ENCODE results near the gene TSC22D4. TPM values are rescaled to one million over a fixed set of nuclear protein-coding genes. Genes with fewer than 3 reads are reported as not detected.

TSC22D4 gene
- total RNA-seq, 1 experiment from 2014 or later = 71.0 TPM

DNA sequence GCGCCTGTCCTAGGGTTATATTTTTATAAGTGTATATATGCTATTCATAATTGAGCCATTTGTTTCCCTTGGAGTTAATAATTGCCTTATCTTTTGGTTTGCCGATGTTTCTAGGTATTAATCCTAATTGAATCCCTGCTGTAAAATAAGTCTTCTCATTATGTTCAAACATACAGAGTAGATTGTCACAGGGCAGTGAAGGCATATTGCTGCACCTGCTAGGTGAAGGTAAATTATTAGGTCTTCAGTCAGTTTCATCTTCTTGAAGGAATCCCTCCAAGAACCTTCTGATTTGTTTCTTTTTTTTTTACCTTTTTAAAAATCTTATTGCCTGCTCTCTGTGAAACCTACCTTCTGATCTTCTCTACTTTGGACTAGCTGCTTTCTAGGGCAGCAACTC, 42.1 kb upstream of the TSC22D4 start:
- no TSS peak for BruUV-seq (replicated peaks)
- Histone ChIP-seq H3K4me1 (ENCODE audit: insufficient read depth, low read length, poor library complexity, severe bottlenecking) (peaks cover 5% of the 10 kb centered on the region), H3K4me3 (ENCODE audit: low read depth, low read length, poor library complexity, severe bottlenecking) (no peak overlapping the region), H3K9me3 (ENCODE audit: low read depth, low read length, poor library complexity, severe bottlenecking) (no peaks in the 10 kb centered on the region), H3K36me3 (ENCODE audit: insufficient read depth, low read length, poor library complexity, severe bottlenecking) (no peaks in the 10 kb centered on the region), H3K27ac (ENCODE audit: low read depth, low read length, poor library complexity, severe bottlenecking) (no peak overlapping the region), H3K27me3 (replicated peaks; ENCODE audit: insufficient read depth, low read depth, low read length, poor library complexity) (no peaks in the 10 kb centered on the region)
- CTCF ChIA-PET = no interaction called here
- intact Hi-C loops (cut with micrococcal nuclease; ENCODE audit: unreplicated experiment) = no loop called here
- DNase-seq (ENCODE audit: low spot score) = no peak
- TF ChIP-seq, protein P1, sequence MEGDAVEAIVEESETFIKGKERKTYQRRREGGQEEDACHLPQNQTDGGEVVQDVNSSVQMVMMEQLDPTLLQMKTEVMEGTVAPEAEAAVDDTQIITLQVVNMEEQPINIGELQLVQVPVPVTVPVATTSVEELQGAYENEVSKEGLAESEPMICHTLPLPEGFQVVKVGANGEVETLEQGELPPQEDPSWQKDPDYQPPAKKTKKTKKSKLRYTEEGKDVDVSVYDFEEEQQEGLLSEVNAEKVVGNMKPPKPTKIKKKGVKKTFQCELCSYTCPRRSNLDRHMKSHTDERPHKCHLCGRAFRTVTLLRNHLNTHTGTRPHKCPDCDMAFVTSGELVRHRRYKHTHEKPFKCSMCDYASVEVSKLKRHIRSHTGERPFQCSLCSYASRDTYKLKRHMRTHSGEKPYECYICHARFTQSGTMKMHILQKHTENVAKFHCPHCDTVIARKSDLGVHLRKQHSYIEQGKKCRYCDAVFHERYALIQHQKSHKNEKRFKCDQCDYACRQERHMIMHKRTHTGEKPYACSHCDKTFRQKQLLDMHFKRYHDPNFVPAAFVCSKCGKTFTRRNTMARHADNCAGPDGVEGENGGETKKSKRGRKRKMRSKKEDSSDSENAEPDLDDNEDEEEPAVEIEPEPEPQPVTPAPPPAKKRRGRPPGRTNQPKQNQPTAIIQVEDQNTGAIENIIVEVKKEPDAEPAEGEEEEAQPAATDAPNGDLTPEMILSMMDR (conservative IDR thresholded peaks at IDR 0.05; ENCODE audit: low read depth, low read length) = no peak
- no peak for TF ChIP-seq EZH2 (IDR thresholded peaks at IDR 0.05; ENCODE audit: borderline replicate concordance, low read depth, low read length, poor library complexity, severe bottlenecking)
- POLR2A ChIA-PET (ENCODE audit: low non-redundant PET) = no interaction called here

DNA sequence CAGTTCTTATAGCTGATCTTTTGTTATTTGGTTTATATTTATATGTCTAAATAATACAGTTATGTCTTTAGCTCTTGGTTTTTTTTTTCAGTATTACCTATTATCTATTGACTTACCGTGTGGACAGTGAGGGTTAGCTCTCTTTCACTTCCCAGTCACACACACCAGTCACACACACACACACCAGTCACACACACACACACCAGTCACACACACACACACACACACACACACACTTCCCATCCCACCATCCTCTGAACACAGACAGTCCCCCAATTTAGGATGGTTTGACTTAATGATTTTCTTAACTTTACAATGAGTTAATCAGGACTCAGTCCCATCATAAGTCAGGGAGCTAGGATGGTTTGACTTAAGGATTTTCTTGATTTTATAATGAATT, 41.1 kb upstream of the TSC22D4 start:
- no peak for DNase-seq (ENCODE audit: low spot score)
- no peak for TF ChIP-seq EZH2 (IDR thresholded peaks at IDR 0.05; ENCODE audit: borderline replicate concordance, low read depth, low read length, poor library complexity, severe bottlenecking)
- TF ChIP-seq, protein P1 (conservative IDR thresholded peaks at IDR 0.05; ENCODE audit: low read depth, low read length) = no peak
- Histone ChIP-seq H3K36me3 (ENCODE audit: insufficient read depth, low read length, poor library complexity, severe bottlenecking) (no peaks in the 10 kb centered on the region), H3K4me1 (ENCODE audit: insufficient read depth, low read length, poor library complexity, severe bottlenecking) (peaks cover 9% of the 10 kb centered on the region), H3K27me3 (replicated peaks; ENCODE audit: insufficient read depth, low read depth, low read length, poor library complexity) (no peaks in the 10 kb centered on the region), H3K4me3 (ENCODE audit: low read depth, low read length, poor library complexity, severe bottlenecking) (no peak overlapping the region), H3K27ac (ENCODE audit: low read depth, low read length, poor library complexity, severe bottlenecking) (no peak overlapping the region), H3K9me3 (ENCODE audit: low read depth, low read length, poor library complexity, severe bottlenecking) (no peaks in the 10 kb centered on the region)
- intact Hi-C loops (cut with micrococcal nuclease; ENCODE audit: unreplicated experiment) = no loop called here
- POLR2A ChIA-PET (ENCODE audit: low non-redundant PET) = no interaction called here
- no TSS peak for BruUV-seq (replicated peaks)
- CTCF ChIA-PET = no interaction called here

DNA sequence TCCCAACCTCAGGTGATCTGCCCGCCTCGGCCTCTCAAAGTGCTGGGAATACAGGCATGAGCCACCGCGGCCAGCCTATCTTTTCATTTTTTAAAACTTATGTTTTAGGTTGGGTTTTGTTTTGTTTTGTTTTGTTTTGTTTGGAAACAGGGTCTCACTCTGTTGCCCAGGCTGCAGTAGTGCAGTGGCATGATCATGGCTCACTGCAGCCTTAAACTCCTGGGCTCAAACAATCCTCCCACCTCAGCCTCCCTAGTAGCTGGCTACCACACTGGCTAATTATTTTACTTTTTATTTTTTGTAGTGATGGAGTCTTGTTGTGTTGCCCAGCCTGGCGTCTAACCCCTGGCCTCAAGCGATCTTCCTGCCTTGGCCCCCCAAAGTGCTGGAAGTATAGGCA, 40.6 kb upstream of the TSC22D4 start:
- ChIA-PET POLR2A (ENCODE audit: low non-redundant PET) (no interaction called here), CTCF (no interaction called here)
- Histone ChIP-seq H3K4me1 (ENCODE audit: insufficient read depth, low read length, poor library complexity, severe bottlenecking) (peaks cover 15% of the 10 kb centered on the region), H3K9me3 (ENCODE audit: low read depth, low read length, poor library complexity, severe bottlenecking) (no peaks in the 10 kb centered on the region), H3K27ac (ENCODE audit: low read depth, low read length, poor library complexity, severe bottlenecking) (no peak overlapping the region), H3K36me3 (ENCODE audit: insufficient read depth, low read length, poor library complexity, severe bottlenecking) (no peaks in the 10 kb centered on the region), H3K4me3 (ENCODE audit: low read depth, low read length, poor library complexity, severe bottlenecking) (no peak overlapping the region), H3K27me3 (replicated peaks; ENCODE audit: insufficient read depth, low read depth, low read length, poor library complexity) (no peaks in the 10 kb centered on the region)
- intact Hi-C loops (cut with micrococcal nuclease; ENCODE audit: unreplicated experiment) = no loop called here
- DNase-seq (ENCODE audit: low spot score) = no peak
- BruUV-seq (replicated peaks) = no TSS peak
- TF ChIP-seq EZH2 (IDR thresholded peaks at IDR 0.05; ENCODE audit: borderline replicate concordance, low read depth, low read length, poor library complexity, severe bottlenecking) = no peak
- TF ChIP-seq, protein P1 (conservative IDR thresholded peaks at IDR 0.05; ENCODE audit: low read depth, low read length) = no peak

Data from A673 (cell line).